Mammary epithelial cell (primary cell): Measurements from ENCODE around the gene RLIM.

Source experiments
- EZH2 ChIP-seq: IDR thresholded peaks from 2 replicates; pipeline ENCODE4 v1.6.1; 2012; ENCODE audit warnings: low read length, inconsistent platforms, borderline replicate concordance
- TF ChIP-seq, protein P1 (sequence below), 2 donors: IDR thresholded peaks in 1 of 2; conservative IDR thresholded peaks in 1 of 2; 2 replicates each; pipeline ENCODE4 v1.5.1; 2011 to 2012; ENCODE audit warnings: inconsistent platforms in 2 of 2, low read length in 2 of 2, mild to moderate bottlenecking in 2 of 2, control low read depth in 1 of 2, low read depth in 1 of 2; ENCODE audit not compliant: insufficient read depth in 1 of 2; ENCODE audit errors: extremely low read depth in 1 of 2

GRCh38 chrX:74546984-74547383 lies 67.4 kb downstream of the RLIM start:
- TF ChIP-seq EZH2, result no peak
- TF ChIP-seq, protein P1, sequence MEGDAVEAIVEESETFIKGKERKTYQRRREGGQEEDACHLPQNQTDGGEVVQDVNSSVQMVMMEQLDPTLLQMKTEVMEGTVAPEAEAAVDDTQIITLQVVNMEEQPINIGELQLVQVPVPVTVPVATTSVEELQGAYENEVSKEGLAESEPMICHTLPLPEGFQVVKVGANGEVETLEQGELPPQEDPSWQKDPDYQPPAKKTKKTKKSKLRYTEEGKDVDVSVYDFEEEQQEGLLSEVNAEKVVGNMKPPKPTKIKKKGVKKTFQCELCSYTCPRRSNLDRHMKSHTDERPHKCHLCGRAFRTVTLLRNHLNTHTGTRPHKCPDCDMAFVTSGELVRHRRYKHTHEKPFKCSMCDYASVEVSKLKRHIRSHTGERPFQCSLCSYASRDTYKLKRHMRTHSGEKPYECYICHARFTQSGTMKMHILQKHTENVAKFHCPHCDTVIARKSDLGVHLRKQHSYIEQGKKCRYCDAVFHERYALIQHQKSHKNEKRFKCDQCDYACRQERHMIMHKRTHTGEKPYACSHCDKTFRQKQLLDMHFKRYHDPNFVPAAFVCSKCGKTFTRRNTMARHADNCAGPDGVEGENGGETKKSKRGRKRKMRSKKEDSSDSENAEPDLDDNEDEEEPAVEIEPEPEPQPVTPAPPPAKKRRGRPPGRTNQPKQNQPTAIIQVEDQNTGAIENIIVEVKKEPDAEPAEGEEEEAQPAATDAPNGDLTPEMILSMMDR (conservative IDR thresholded peaks at IDR 0.05 in 1 of 2, IDR thresholded peaks at IDR 0.05 in 1 of 2; ENCODE audit: extremely low read depth in 1 of 2, insufficient read depth in 1 of 2, low read depth in 1 of 2, low read length in 2 of 2), result no peak
